CD4-positive, alpha-beta T cell (primary cell): ENCODE results near the gene CIB4. TPM values are rescaled to one million over a fixed set of nuclear protein-coding genes. Genes with fewer than 3 reads are reported as not detected.

Experiments used
- ATAC-seq: fragments of 200-7000 bp; cut with Tn5 transposase; one replicate; pipeline ENCODE4 v1.10.0; 2022; ENCODE audit warnings: mild to moderate bottlenecking; ENCODE audit not compliant: poor library complexity
- CTCF ChIA-PET: fragments of 350-600 bp; sonication (Branson Sonifier 250); formaldehyde crosslinking; loops from one replicate; lab custom pipeline; 2021; ENCODE audit warnings: antibody characterized with exemption, inconsistent platforms; lab: Charles Lee
- POLR2A ChIA-PET: fragments of 350-600 bp; sonication (Branson Sonifier 250); formaldehyde crosslinking; loops from one replicate; lab custom pipeline; 2021; ENCODE audit warnings: antibody characterized with exemption, inconsistent platforms; lab: Charles Lee
- DNase-seq, 14 experiments: peaks; one replicate each; pipeline ENCODE4 v3.0.0-alpha.2; 2013 to 2020; ENCODE audit warnings: mixed read lengths in 2 of 14
- H3K27ac ChIP-seq, 2 donors: one replicate each; pipeline versions ENCODE4 v1.5.1 to v1.7.0; 2013; ENCODE audit warnings: low read length in 2 of 2, low read depth in 1 of 2, mild to moderate bottlenecking in 1 of 2
- H3K27me3 ChIP-seq, 2 experiments: 1 replicate in 1 of 2; 2 replicates in 1 of 2; pipeline versions ENCODE4 v1.6.1 to v1.7.0; 2013; ENCODE audit warnings: low read length in 2 of 2, control low read depth in 1 of 2, mild to moderate bottlenecking in 1 of 2, moderate library complexity in 1 of 2; ENCODE audit not compliant: insufficient read depth in 2 of 2, control insufficient read depth in 1 of 2
- H3K36me3 ChIP-seq: one replicate; pipeline ENCODE4 v1.6.1; 2013; ENCODE audit warnings: low read length, control low read depth; ENCODE audit not compliant: insufficient read depth
- H3K4me1 ChIP-seq: one replicate; pipeline ENCODE4 v1.6.1; 2013; ENCODE audit warnings: low read length, control low read depth; ENCODE audit not compliant: insufficient read depth
- H3K4me3 ChIP-seq: one replicate; pipeline ENCODE4 v1.5.1; 2013; ENCODE audit warnings: mild to moderate bottlenecking, low read length, moderate library complexity
- H3K9me3 ChIP-seq, 2 experiments: 1 replicate in 1 of 2; 2 replicates in 1 of 2; pipeline versions ENCODE4 v1.6.1 to v1.7.0; 2013; ENCODE audit warnings: low read length in 2 of 2, mild to moderate bottlenecking in 2 of 2, control low read depth in 1 of 2, moderate library complexity in 1 of 2; ENCODE audit not compliant: control insufficient read depth in 1 of 2, insufficient read depth in 1 of 2
- H3K27ac Mint-ChIP-seq: one replicate; pipeline ENCODE4 v1.8.0; 2020; ENCODE audit warnings: mixed read lengths
- H3K27me3 Mint-ChIP-seq: one replicate; pipeline ENCODE4 v1.8.0; 2021; ENCODE audit warnings: mixed read lengths
- H3K36me3 Mint-ChIP-seq: one replicate; pipeline ENCODE4 v1.8.0; 2021; ENCODE audit warnings: low read depth, mixed read lengths
- H3K4me1 Mint-ChIP-seq: one replicate; pipeline ENCODE4 v1.8.0; 2021; ENCODE audit warnings: low read depth, mixed read lengths
- H3K4me3 Mint-ChIP-seq: one replicate; pipeline ENCODE4 v1.8.0; 2020; ENCODE audit warnings: mild to moderate bottlenecking, mixed read lengths
- H3K9me3 Mint-ChIP-seq: one replicate; pipeline ENCODE4 v1.8.0; 2020; ENCODE audit warnings: mixed read lengths
- intact Hi-C, 2 experiments: fragments of 100-400 bp; cut with DNase I in 1 of 2; cut with micrococcal nuclease in 1 of 2; formaldehyde crosslinking; loops; one replicate each; pipeline versions ENCODE4 v1.15.1 to v1.9.0; 2023 to 2025; cut with DNase I, micrococcal nuclease
- total RNA-seq, 174 experiments: library from RNA in 2 of 174; stranded (reverse) in 2 of 174; gene quantifications; one replicate each; pipeline ENCODE4 v1.2.3 and lab custom pipeline; 2021 to 2026
- TF ChIP-seq, protein P1 (sequence below): fragments of 200-600 bp; IDR thresholded peaks from one replicate; pipeline ENCODE4 v1.8.0; 2022; ENCODE audit warnings: antibody characterized with exemption, mild to moderate bottlenecking

CIB4 gene
- total RNA-seq, 2 experiments from 2014 or later, result not detected

DNA sequence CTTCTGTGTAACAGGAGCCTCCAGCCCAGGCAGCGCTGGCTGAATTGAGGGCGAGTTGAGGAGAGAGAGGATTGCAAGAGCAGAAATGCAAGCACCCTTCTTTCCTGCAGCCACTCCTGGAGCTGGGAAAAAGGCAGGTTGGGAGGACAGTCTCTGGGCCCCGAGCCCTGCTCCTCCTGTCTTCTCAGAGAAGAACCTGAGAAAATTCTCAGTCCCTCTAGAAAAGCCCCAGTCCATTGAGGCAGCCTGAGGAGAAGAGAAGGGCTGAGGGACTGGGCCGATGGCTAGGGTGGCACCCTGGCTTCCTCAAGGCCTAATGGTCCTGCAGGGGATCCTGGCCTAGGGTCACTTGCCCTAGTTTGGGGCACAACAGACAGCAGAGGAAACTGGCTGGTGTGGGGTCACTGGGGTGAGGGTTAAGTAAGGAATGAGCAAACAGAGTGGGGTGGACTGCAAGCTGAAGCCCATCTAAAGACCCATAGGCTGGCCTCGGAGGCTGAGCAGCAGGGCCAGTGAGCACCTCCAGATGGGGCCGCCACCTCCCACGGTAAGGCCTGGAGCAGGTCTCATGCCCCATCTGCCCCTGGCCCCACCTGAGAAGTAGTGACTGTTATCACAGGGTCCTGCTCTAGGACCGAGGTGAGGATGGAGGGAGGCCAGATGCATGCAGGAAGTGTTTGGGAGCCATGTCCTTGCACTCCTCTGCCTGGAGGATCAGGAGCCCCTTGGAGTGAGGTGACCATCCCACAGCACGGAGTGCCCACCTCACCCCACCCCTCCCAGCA, 12.4 kb downstream of the CIB4 start:
- TF ChIP-seq, protein P1, sequence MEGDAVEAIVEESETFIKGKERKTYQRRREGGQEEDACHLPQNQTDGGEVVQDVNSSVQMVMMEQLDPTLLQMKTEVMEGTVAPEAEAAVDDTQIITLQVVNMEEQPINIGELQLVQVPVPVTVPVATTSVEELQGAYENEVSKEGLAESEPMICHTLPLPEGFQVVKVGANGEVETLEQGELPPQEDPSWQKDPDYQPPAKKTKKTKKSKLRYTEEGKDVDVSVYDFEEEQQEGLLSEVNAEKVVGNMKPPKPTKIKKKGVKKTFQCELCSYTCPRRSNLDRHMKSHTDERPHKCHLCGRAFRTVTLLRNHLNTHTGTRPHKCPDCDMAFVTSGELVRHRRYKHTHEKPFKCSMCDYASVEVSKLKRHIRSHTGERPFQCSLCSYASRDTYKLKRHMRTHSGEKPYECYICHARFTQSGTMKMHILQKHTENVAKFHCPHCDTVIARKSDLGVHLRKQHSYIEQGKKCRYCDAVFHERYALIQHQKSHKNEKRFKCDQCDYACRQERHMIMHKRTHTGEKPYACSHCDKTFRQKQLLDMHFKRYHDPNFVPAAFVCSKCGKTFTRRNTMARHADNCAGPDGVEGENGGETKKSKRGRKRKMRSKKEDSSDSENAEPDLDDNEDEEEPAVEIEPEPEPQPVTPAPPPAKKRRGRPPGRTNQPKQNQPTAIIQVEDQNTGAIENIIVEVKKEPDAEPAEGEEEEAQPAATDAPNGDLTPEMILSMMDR, result no peak
- H3K27me3 ChIP-seq, result peaks cover 0 to 2% of the 10 kb centered on the region in 2 experiments
- no peaks in the 10 kb centered on the region for H3K27me3 Mint-ChIP-seq
- no peaks in the 10 kb centered on the region for H3K4me1 ChIP-seq
- no peak overlapping the region for H3K4me3 Mint-ChIP-seq
- ChIA-PET CTCF (no interaction called here), POLR2A (no interaction called here)
- no peaks in the 10 kb centered on the region for H3K36me3 ChIP-seq
- no peaks in the 10 kb centered on the region for H3K4me1 Mint-ChIP-seq
- no peaks in the 10 kb centered on the region for H3K9me3 ChIP-seq
- no peak overlapping the region for H3K27ac Mint-ChIP-seq
- DNase-seq (no peak), ATAC-seq (no peak)
- intact Hi-C loops, result no loop called here
- H3K4me3 ChIP-seq, result no peak overlapping the region
- H3K36me3 Mint-ChIP-seq, result no peaks in the 10 kb centered on the region
- no peak overlapping the region for H3K27ac ChIP-seq
- H3K9me3 Mint-ChIP-seq, result no peaks in the 10 kb centered on the region

DNA sequence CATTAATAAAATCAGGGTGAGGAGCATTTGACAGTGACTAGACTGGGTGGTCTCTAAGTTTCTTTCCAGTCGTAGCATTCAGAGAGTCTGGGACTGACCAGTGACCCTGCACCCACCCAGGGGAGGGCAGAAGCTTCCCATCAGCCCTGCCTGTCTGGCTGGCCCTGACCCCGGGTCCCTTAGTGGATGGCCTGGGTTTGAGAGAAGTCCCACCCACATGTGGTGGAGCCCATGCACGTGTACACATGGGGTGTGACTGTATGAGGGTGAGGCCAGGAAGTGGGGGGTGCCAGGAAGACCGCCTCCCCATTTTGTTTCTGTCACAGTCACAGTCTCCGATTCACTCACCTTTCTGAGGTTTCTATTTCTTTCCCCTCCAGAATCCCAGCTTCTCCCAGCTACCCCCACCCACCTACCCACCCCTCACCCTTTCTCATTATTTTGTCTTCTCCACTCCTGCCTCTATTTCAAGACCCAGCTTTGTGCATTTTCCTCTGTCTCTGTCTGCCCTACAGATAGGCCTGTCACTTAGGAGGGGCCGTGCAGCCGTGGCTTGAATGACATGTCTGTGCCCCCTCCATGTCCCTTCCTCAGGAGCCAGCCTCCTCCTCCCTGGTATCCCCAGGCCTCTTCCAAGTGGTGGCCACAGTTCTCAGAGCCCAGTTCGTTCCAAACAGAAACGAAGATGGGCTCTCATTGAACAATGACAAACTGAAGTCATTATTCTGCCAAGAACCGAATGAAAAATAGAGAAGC, 13.6 kb downstream of the CIB4 start:
- Histone ChIP-seq H3K36me3 (no peaks in the 10 kb centered on the region), H3K4me1 (no peaks in the 10 kb centered on the region), H3K4me3 (no peak overlapping the region), H3K9me3 (no peaks in the 10 kb centered on the region), H3K27ac (no peak overlapping the region), H3K27me3 (no peaks in the 10 kb centered on the region)
- POLR2A ChIA-PET, result no interaction called here
- Mint-ChIP-seq H3K27ac (no peak overlapping the region), H3K27me3 (no peaks in the 10 kb centered on the region), H3K4me3 (no peak overlapping the region), H3K4me1 (no peaks in the 10 kb centered on the region), H3K36me3 (no peaks in the 10 kb centered on the region), H3K9me3 (no peaks in the 10 kb centered on the region)
- DNase-seq, result no peak
- TF ChIP-seq, protein P1, result no peak
- CTCF ChIA-PET, result no interaction called here
- no peak for ATAC-seq
- intact Hi-C loops, result no loop called here

DNA sequence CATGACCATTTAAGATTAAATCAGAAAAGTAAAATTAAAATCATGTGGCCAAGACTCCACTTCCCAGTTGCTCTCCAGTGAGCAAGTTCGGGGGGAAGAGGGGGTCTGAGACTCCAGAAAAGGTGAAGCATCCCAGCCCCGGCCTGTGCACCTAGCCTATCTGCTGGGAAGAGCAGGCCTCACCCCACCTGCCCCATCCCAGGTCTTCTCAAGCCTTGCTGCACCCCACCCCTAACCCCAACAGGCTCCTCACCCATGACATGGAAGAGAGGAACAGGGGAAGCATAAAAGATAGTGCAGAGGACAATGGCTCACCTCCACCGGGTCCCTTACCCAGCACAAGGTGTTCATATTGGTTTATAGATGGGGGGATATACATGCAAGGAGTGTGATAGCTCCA, 14.6 kb downstream of the CIB4 start:
- intact Hi-C loops, result no loop called here
- no peaks in the 10 kb centered on the region for H3K27me3 Mint-ChIP-seq
- no peaks in the 10 kb centered on the region for H3K4me1 ChIP-seq
- no peaks in the 10 kb centered on the region for H3K36me3 ChIP-seq
- no peaks in the 10 kb centered on the region for H3K27me3 ChIP-seq
- ChIA-PET CTCF (no interaction called here), POLR2A (no interaction called here)
- DNase-seq (no peak), ATAC-seq (no peak)
- no peak overlapping the region for H3K27ac ChIP-seq
- no peak overlapping the region for H3K4me3 ChIP-seq
- H3K4me1 Mint-ChIP-seq, result no peaks in the 10 kb centered on the region
- H3K9me3 ChIP-seq, result no peaks in the 10 kb centered on the region
- H3K4me3 Mint-ChIP-seq, result no peak overlapping the region
- TF ChIP-seq, protein P1, result no peak
- H3K9me3 Mint-ChIP-seq, result no peaks in the 10 kb centered on the region
- no peaks in the 10 kb centered on the region for H3K36me3 Mint-ChIP-seq
- H3K27ac Mint-ChIP-seq, result no peak overlapping the region
